ENCODE data around the gene TCTA. TPM values are rescaled to one million over a fixed set of nuclear protein-coding genes. Genes with fewer than 3 reads are reported as not detected.
A peak's percentile ranks its signal among the peaks of the same experiment; 100 is the strongest.

The TCTA gene
- total RNA-seq, 2 donors from 2014 or later, result 6.3 to 11.2 TPM

DNA sequence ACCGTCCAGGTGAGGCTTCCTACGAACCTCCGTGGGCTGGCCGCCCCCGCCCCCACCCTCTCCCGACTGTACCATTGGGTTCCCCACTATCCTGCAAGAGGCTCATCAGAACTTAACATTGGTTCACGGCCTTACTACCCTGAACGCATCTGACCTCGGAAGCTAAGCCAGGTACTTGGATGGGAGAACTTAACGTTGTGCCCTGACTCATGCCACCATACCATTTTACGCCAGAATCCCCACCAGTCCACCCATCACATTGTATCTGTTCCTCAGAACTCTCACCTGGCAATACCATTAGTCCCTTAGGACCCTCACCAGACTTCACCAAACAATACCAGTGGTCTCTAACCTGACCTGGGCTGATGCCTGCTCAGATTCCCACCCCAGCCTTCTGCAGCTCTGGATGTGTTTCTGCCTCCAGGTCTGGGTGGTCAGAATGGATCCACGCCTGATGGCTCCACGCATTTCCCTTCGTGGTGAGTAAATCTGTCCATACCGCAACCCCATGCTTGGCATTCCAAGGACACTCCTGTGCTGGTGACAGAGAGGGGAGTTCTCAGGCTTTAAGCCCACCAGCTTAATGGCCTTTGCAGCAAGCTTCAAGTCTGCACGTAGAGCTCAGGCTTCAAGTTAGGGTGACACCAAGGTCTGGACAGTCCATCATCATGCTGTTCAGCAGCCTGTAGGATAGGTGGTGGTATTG lies 562 bp downstream of the TCTA start:
- no peaks in the 10 kb centered on the region for H3K27me3 Mint-ChIP-seq (ENCODE audit: insufficient read depth)
- WGBS, 2 experiments (ENCODE audit: insufficient coverage in 1 of 2, insufficient read length in 1 of 2), result 53 to 56% methylated on average over 8 to 16 of the region's 16 CpGs
- Histone ChIP-seq H3K4me1 (ENCODE audit: control insufficient read depth, insufficient read depth, low read length) (peaks cover 7% of the 10 kb centered on the region), H3K27me3 (ENCODE audit: control insufficient read depth, insufficient read depth, low read length, poor library complexity, severe bottlenecking) (no peaks in the 10 kb centered on the region), H3K9me3 (ENCODE audit: control insufficient read depth, low read length) (no peaks in the 10 kb centered on the region), H3K4me3 (ENCODE audit: low read length) (peak overlapping the region; percentile 96), H3K27ac (ENCODE audit: low read depth, low read length) (peak overlapping the region; percentile 52), H3K36me3 (ENCODE audit: control insufficient read depth, insufficient read depth, low read length) (peaks cover 6% of the 10 kb centered on the region), H3K9ac (ENCODE audit: extremely low read depth, low read length, poor library complexity, severe bottlenecking) (peak overlapping the region; percentile 82)
- peak overlapping the region; percentile 97 for H3K27ac Mint-ChIP-seq
- peaks cover 6% of the 10 kb centered on the region for H3K36me3 Mint-ChIP-seq (ENCODE audit: low read depth)
- H3K4me3 Mint-ChIP-seq, result peak overlapping the region; percentile 92
- peaks cover 27% of the 10 kb centered on the region for H3K4me1 Mint-ChIP-seq
- H3K9me3 Mint-ChIP-seq, result no peaks in the 10 kb centered on the region
- TF ChIP-seq, protein P1, sequence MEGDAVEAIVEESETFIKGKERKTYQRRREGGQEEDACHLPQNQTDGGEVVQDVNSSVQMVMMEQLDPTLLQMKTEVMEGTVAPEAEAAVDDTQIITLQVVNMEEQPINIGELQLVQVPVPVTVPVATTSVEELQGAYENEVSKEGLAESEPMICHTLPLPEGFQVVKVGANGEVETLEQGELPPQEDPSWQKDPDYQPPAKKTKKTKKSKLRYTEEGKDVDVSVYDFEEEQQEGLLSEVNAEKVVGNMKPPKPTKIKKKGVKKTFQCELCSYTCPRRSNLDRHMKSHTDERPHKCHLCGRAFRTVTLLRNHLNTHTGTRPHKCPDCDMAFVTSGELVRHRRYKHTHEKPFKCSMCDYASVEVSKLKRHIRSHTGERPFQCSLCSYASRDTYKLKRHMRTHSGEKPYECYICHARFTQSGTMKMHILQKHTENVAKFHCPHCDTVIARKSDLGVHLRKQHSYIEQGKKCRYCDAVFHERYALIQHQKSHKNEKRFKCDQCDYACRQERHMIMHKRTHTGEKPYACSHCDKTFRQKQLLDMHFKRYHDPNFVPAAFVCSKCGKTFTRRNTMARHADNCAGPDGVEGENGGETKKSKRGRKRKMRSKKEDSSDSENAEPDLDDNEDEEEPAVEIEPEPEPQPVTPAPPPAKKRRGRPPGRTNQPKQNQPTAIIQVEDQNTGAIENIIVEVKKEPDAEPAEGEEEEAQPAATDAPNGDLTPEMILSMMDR (conservative IDR thresholded peaks at IDR 0.05), result no peak
- no peak for DNase-seq

DNA sequence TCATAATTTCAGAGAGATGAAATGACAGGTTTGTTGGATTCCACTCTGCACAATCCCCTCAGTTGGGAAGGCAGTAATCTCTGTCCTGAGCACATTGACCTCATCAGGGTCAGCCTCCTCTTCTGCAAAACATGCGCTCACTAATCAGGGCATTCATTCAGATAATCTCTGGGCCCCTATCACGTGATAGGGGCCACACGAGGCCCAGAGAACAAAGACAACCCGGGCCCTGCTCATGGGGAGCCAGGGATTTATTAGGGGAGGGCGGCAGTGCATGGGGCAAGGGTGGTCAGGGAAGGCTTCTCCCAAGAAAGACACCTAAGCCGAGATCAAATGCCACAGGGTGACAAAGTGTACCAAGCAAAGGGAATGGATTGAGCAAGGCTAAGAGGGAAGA lies 1.1 kb downstream of the TCTA start:
- no peak overlapping the region for H3K9ac ChIP-seq (ENCODE audit: extremely low read depth, low read length, poor library complexity, severe bottlenecking)
- H3K9me3 ChIP-seq (ENCODE audit: control insufficient read depth, low read length), result no peaks in the 10 kb centered on the region
- Mint-ChIP-seq H3K4me3 (peak overlapping the region; percentile 92), H3K9me3 (no peaks in the 10 kb centered on the region), H3K27me3 (ENCODE audit: insufficient read depth) (no peaks in the 10 kb centered on the region), H3K27ac (peak overlapping the region; percentile 97), H3K4me1 (peaks cover 29% of the 10 kb centered on the region), H3K36me3 (ENCODE audit: low read depth) (peaks cover 9% of the 10 kb centered on the region)
- 89 to 96% methylated on average over 4 to 6 of the region's 6 CpGs for whole genome bisulfite sequencing, 2 experiments (ENCODE audit: insufficient coverage in 1 of 2, insufficient read length in 1 of 2)
- H3K4me3 ChIP-seq (ENCODE audit: low read length), result peak overlapping the region; percentile 96
- H3K27ac ChIP-seq (ENCODE audit: low read depth, low read length), result no peak overlapping the region
- H3K27me3 ChIP-seq (ENCODE audit: control insufficient read depth, insufficient read depth, low read length, poor library complexity, severe bottlenecking), result no peaks in the 10 kb centered on the region
- H3K36me3 ChIP-seq (ENCODE audit: control insufficient read depth, insufficient read depth, low read length), result peaks cover 6% of the 10 kb centered on the region
- H3K4me1 ChIP-seq (ENCODE audit: control insufficient read depth, insufficient read depth, low read length), result peaks cover 7% of the 10 kb centered on the region
- DNase-seq, result no peak
- TF ChIP-seq, protein P1 (conservative IDR thresholded peaks at IDR 0.05), result no peak

DNA sequence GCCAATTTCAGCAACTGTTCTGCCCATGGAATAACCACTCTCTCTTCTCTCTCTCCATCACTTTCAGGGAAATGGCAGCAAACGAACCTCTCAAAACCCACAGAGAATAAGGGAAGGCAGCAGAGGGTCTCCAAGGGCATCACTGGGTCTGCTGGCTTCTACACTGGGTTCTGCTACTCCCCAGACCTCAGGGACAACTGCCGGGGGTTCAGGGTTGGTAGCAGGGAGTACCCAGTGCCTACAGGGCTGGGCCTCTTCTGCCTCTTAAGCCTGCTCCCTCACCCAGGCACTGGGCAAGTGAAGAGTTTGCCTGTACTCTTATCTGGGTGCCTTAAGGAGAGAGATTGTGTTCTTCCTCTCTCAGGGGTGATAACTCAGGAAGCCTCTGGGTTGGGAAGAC lies 2.5 kb downstream of the TCTA start:
- Histone ChIP-seq H3K27ac (ENCODE audit: low read depth, low read length) (no peak overlapping the region), H3K4me3 (ENCODE audit: low read length) (no peak overlapping the region), H3K36me3 (ENCODE audit: control insufficient read depth, insufficient read depth, low read length) (peaks cover 6% of the 10 kb centered on the region), H3K27me3 (ENCODE audit: control insufficient read depth, insufficient read depth, low read length, poor library complexity, severe bottlenecking) (no peaks in the 10 kb centered on the region), H3K9ac (ENCODE audit: extremely low read depth, low read length, poor library complexity, severe bottlenecking) (no peak overlapping the region), H3K4me1 (ENCODE audit: control insufficient read depth, insufficient read depth, low read length) (peaks cover 7% of the 10 kb centered on the region), H3K9me3 (ENCODE audit: control insufficient read depth, low read length) (no peaks in the 10 kb centered on the region)
- DNase-seq, result no peak
- peaks cover 16% of the 10 kb centered on the region for H3K36me3 Mint-ChIP-seq (ENCODE audit: low read depth)
- WGBS, 2 experiments (ENCODE audit: insufficient coverage in 1 of 2, insufficient read length in 1 of 2), result 83 to 95% methylated on average over 1 to 2 of the region's 2 CpGs
- TF ChIP-seq, protein P1 (conservative IDR thresholded peaks at IDR 0.05), result no peak
- H3K9me3 Mint-ChIP-seq, result no peaks in the 10 kb centered on the region
- H3K4me3 Mint-ChIP-seq, result no peak overlapping the region
- no peaks in the 10 kb centered on the region for H3K27me3 Mint-ChIP-seq (ENCODE audit: insufficient read depth)
- no peak overlapping the region for H3K27ac Mint-ChIP-seq
- H3K4me1 Mint-ChIP-seq, result peaks cover 25% of the 10 kb centered on the region
